ENCODE data around the gene POLRMT.
A peak's percentile ranks its signal among the peaks of the same experiment; 100 is the strongest.
"Not testable (repeated sequence)": the region's sequence is repeated elsewhere in the genome, so short reads cannot be mapped to it uniquely, and the experiment has no call there.

POLRMT gene

GRCh38 chr19:613732-614567 lies 19.4 kb downstream of the POLRMT start:
- DNase-seq, result no peak

DNA sequence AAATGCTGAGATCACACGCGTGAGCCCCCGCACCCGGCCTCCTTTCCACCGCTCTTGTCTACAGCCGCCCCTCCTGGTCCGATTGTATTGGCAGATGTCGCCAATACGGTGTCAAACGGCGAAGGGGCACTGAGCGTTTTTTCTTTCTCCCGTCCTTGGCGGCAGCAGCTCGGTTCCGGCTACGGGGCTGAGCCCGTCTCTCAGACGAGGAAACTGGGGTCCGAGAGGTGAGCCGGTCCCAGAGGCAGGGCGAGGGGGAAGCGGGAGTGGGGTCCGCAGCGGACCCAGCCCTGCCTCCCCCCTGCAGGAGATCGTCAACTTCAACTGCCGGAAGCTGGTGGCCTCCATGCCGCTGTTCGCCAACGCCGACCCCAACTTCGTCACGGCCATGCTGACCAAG lies 20.4 kb downstream of the POLRMT start:
- DNase-seq, result no peak

GRCh38 chr19:611481-611868 lies 21.9 kb downstream of the POLRMT start:
- DNase-seq, result no peak

GRCh38 chr19:610801-611480 lies 22.4 kb downstream of the POLRMT start:
- peak in 1 of 58 donors; percentile 13 for DNase-seq

DNA sequence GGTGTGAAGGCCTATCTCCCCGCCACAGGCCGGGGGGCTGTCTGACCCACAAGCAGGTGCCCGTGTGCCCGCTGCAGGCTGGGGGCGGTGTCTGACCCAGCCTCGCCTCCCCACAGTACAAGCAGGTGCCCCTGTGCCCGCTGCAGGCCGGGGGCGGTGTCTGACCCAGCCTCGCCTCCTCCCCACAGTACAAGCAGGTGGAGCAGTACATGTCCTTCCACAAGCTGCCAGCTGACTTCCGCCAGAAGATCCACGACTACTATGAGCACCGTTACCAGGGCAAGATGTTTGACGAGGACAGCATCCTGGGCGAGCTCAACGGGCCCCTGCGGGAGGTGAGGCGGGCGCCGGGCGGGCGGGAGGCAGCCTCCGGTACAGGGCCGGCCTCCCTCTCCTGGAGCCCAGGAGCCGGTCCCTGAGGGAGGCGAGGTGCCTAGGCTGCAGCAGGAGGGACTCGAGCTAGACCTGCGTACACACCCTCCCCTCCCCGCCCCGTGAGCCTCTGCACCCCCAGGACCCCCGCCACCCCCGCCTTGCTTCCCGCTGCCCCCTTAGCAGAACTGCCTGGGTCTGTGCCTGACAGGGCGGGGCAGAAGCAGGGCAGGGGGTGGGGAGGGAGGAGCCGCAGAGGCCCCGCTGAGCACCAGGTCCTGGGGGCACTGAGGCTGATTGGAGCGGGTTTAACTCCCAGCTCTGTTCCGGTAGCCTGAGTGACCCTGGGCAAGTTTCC lies 23.1 kb downstream of the POLRMT start:
- DNase-seq, result peak in 1 of 58 donors; percentile 23

DNA sequence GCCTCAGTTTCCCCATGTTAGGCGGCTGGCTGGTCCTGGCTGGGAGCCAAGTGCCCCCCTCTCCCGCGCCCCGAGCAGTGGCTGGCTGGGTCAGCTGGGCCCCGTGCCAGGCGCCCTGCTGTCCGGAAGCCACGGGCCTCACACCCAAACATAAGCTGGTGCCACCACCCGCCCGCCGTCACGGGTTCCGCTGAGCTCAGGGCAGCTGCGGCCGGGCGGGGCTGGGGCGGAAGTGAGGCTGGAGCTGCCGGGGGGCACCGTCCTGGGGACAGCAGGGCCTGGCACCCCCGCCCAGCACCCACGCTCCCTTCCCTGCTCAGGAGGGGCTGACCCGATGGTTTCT lies 24.4 kb downstream of the POLRMT start:
- DNase-seq, result peak in 50 of 58 donors; percentile 18 to 94 (median 72)

- no peak for DNase-seq
Measured at GRCh38 chr19:608155-609003, 25.0 kb downstream of the POLRMT start.

DNA sequence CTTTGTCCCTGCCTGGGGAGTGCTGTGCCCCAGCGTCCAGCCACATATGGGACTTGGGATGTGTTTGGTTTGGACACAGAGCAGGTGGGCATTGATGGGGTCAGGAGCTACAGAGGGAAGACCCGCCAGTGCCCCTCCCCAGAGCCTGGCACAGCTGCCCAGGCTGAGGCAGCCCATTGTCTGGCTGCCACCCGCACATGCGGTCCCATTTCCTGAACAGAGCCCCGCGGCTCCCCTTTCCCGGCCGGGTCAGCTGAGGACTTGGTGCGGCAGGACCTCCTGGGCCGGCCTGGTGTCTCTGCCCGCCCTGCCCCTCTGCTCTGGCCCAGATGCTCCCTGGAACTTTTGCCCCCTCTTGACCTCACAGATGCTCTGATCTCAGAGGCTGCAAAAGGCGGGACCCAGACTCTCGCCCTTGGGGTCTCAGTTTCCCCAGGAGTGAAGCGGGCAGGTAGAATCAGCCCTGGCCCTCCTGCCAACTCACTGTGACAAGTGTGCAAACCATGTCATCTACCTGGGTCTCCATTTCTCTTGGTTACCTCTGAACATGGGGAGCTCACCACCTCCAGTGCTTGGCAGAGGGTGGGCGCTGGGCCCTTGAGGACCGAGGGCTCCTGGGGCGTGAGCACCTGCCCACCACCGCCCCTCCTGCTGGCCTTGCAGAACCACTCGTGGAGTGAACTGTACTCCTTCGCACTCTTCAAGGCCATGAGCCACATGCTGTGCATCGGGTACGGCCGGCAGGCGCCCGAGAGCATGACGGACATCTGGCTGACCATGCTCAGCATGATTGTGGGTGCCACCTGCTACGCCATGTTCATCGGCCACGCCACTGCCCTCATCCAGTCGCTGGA lies 25.8 kb downstream of the POLRMT start:
- peak in 16 of 58 donors; percentile 10 to 66 (median 36) for DNase-seq

DNA sequence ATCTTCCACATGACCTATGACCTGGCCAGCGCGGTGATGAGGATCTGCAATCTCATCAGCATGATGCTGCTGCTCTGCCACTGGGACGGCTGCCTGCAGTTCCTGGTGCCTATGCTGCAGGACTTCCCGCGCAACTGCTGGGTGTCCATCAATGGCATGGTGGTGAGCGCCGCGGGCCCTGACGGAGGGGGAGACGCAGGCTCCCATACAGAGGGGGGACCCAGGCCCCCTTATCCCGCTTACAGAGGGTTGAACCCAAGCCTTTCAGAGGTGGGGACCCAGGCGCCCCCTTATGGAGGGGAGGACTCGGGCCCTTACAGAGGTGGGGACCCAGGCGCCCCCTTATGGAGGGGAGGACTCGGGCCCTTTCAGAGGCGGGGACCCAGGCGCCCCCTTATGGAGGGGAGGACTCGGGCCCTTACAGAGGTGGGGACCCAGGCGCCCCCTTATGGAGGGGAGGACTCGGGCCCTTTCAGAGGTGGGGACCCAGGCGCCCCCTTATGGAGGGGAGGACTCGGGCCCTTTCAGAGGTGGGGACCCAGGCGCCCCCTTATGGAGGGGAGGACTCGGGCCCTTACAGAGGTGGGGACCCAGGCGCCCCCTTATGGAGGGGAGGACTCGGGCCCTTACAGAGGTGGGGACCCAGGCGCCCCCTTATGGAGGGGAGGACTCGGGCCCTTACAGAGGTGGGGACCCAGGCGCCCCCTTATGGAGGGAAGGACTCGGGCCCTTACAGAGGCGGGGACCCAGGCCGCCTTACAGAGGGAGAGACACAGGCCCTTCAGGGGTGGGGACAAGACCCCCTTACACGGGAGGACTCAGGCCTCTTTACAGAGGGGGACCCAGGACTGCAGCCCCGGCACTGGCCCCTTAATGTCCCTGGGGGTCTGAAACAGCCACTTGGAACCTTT lies 28.0 kb downstream of the POLRMT start:
- not testable (repeated sequence) for DNase-seq

DNA sequence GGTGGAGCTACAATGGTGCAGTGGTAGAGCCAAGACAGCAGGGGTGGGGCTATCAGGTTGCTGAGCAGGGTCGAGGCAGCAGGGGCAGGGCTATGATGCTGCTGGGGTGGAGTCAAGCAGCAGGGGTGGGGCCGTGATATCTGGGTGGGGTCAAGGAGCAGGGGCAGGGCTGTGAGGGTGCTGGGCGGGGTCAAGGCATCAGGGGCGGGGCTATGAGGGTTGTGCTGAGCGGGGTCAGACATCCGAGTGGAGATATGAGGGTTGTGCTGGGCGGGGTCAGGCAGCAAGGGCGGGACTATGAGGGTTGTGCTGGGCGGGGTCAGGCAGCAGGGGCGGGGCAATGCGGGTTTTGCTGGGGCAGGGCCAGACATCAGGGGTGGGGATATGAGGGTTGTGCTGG lies 29.0 kb downstream of the POLRMT start:
- no peak for DNase-seq

- not testable (repeated sequence) for DNase-seq
Measured at GRCh38 chr19:603779-604178, 29.6 kb downstream of the POLRMT start.

GRCh38 chr19:603302-603639 lies 30.1 kb downstream of the POLRMT start:
- not testable (repeated sequence) for DNase-seq

GRCh38 chr19:602391-603301 lies 30.7 kb downstream of the POLRMT start:
- DNase-seq, result no peak

GRCh38 chr19:601790-602189 lies 31.5 kb downstream of the POLRMT start:
- no peak for DNase-seq

DNA sequence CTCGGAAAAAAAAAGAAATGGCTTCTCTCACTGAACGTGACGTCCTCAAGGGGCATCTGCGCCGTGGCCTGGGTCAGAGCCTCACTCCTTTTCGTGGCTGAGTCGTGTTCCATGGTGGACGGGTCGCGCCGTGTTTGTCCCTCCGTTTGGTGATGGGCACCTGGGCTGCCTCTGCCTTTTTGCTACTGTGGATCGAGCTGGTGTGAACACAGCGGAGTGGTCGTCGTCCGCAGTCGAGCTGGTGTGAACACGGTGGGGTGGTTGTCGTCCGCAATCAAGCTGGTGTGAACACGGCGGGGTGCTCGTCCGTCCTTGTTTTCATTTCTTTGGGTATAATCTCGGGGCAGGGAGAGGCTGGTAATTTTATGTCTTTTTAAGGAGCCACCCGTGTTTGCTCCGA lies 32.0 kb downstream of the POLRMT start:
- DNase-seq, result no peak

DNA sequence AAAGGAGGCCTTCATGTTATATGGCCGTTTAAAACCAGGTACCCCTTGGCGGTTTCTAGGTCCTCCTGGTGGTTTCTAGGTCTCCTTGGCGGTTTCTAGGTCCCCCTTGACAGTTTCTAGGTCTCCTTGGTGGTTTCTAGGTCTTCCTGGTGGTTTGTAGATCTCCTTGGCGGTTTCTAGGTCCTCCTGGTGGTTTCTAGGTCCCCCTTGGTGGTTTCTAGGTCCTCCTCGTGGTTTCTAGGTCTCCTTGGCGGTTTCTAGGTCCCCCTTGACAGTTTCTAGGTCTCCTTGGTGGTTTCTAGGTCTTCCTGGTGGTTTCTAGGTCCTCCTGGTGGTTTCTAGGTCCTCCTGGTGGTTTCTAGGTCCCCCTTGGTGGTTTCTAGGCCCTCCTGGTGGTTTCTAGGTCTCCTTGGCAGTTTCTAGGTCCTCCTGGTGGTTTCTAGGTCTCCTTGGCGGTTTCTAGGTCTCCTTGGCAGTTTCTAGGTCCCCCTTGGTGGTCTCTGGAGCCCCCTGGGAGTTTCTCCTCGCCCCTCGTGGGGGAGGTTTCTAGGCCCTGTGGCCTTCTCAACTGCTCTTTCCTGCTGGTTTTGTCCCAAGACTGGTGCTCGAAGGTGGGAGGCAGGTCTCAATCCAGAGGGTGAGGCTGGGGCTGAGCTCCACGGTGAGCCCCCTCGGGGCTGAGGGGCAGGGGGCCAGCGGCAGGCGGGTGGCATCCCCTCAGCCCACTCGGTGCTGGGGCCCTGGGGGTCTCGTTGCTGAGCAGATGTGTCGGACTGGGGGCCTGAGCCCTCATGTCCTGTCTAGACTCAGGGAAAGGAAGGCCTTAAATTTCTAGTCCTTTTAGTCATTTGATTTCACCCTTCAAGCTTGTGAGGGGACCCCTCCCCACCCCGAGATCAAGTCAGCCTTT lies 35.7 kb downstream of the POLRMT start:
- no peak for DNase-seq

DNA sequence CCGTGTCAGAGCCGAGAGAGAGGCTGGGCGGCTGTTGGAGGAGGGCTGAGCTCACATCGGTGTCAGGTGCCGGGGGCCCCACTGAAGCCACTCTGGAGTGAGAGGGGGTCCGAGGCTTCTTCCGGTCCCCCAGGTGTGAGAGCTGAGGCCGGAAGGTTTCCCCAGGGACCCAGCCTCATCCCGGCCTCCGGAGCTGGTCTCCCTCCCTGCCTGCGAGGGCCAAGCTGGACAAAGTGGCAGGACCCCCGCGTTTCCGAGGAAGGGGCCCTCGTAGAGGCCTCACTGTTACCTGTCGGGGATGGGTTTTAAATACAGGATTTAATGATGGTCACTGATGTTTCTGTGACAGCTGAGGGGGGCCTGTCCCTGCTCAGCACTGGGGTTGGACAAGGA lies 37.1 kb downstream of the POLRMT start:
- no peak for DNase-seq

Measured in anterior cingulate cortex (tissue), 58 donors.